OCI-LY3 (cell line): Measurements from ENCODE around the gene GULP1.

Source experiments
- H2AFZ ChIP-seq: fragments of 200-600, 300-600 bp; shearing (Covaris generic); 2 replicates; pipeline ENCODE4 v1.6.0; 2014; ENCODE audit warnings: antibody characterized with exemption, low read depth, low read length
- H3K27ac ChIP-seq: fragments of 200-600, 300-600 bp; sonication (generic); 2 replicates; pipeline ENCODE4 v1.5.1; 2014; ENCODE audit warnings: mild to moderate bottlenecking, low read length, moderate library complexity, mixed read lengths
- H3K27me3 ChIP-seq: fragments of 200-600, 300-600 bp; sonication (generic); 2 replicates; pipeline ENCODE4 v1.6.1; 2014; ENCODE audit warnings: low read depth, low read length, mixed read lengths
- H3K36me3 ChIP-seq: fragments of 200-600, 300-600 bp; sonication (generic); replicated peaks from 2 replicates; pipeline ENCODE3; 2014; ENCODE audit warnings: low read depth, low read length, mixed read lengths
- H3K4me1 ChIP-seq: fragments of 300-600, 200-600 bp; sonication (generic); 2 replicates; pipeline ENCODE4 v1.6.1; 2014; ENCODE audit warnings: low read length, mixed read lengths
- H3K4me2 ChIP-seq: fragments of 200-600, 300-600 bp; sonication (generic); 2 replicates; pipeline ENCODE4 v1.6.1; 2014; ENCODE audit warnings: low read length, mixed read lengths
- H3K4me3 ChIP-seq: fragments of 300-600, 200-600 bp; sonication (generic); 2 replicates; pipeline ENCODE4 v1.5.1; 2014; ENCODE audit warnings: antibody characterized with exemption, mild to moderate bottlenecking, low read length, moderate library complexity
- H3K79me2 ChIP-seq: fragments of 300-600, 200-600 bp; shearing (Covaris generic); 2 replicates; pipeline ENCODE4 v1.6.1; 2014; ENCODE audit warnings: mild to moderate bottlenecking, low read length, mixed read lengths
- H3K9ac ChIP-seq: fragments of 300-600, 200-600 bp; shearing (Covaris generic); 2 replicates; pipeline ENCODE4 v1.6.0; 2014; ENCODE audit warnings: mild to moderate bottlenecking, low read length, moderate library complexity
- H3K9me3 ChIP-seq: fragments of 200-600, 300-600 bp; shearing (Covaris generic); 2 replicates; pipeline ENCODE4 v1.6.1; 2014; ENCODE audit warnings: low read length, mixed read lengths; ENCODE audit not compliant: insufficient read depth
- H4K20me1 ChIP-seq: fragments of 200-600, 300-600 bp; sonication (generic); 2 replicates; pipeline ENCODE4 v1.6.1; 2016; ENCODE audit warnings: low read length, mixed read lengths; ENCODE audit not compliant: insufficient read depth
- CTCF ChIP-seq: fragments of 200-600, 300-600 bp; sonication (generic); IDR thresholded peaks from 2 replicates; pipeline ENCODE4 v1.5.1; 2014; ENCODE audit warnings: antibody characterized with exemption, low read length, low read depth
- EZH2phosphoT487 ChIP-seq: fragments of 200-600 bp; shearing (Covaris generic); IDR thresholded peaks from 2 replicates; pipeline ENCODE4 v1.6.1; 2018; ENCODE audit warnings: antibody characterized with exemption, mixed run types, low read depth

GULP1 gene

GRCh38 chr2:188576651-188577050 is 285.0 kb downstream of the GULP1 start:
- H2AFZ ChIP-seq: no peak overlapping the region
- H3K27ac ChIP-seq: no peak overlapping the region
- H4K20me1 ChIP-seq: no peaks in the 10 kb centered on the region
- no peaks in the 10 kb centered on the region for H3K9me3 ChIP-seq
- no peak overlapping the region for H3K9ac ChIP-seq
- no peaks in the 10 kb centered on the region for H3K79me2 ChIP-seq
- no peaks in the 10 kb centered on the region for H3K36me3 ChIP-seq
- H3K4me2 ChIP-seq: no peak overlapping the region
- TF ChIP-seq EZH2phosphoT487 (no peak), CTCF (no peak)
- no peaks in the 10 kb centered on the region for H3K27me3 ChIP-seq
- no peak overlapping the region for H3K4me3 ChIP-seq
- H3K4me1 ChIP-seq: no peaks in the 10 kb centered on the region

- no peaks in the 10 kb centered on the region for H3K36me3 ChIP-seq
- H3K9me3 ChIP-seq: no peaks in the 10 kb centered on the region
- no peak overlapping the region for H3K9ac ChIP-seq
- no peaks in the 10 kb centered on the region for H4K20me1 ChIP-seq
- H3K4me2 ChIP-seq: no peak overlapping the region
- no peak overlapping the region for H2AFZ ChIP-seq
- no peak for TF ChIP-seq EZH2phosphoT487
- TF ChIP-seq CTCF: no peak
- H3K27me3 ChIP-seq: no peaks in the 10 kb centered on the region
- H3K27ac ChIP-seq: no peak overlapping the region
- no peaks in the 10 kb centered on the region for H3K4me1 ChIP-seq
- no peaks in the 10 kb centered on the region for H3K79me2 ChIP-seq
- no peak overlapping the region for H3K4me3 ChIP-seq
Observed at GRCh38 chr2:188577231-188577630, 285.6 kb downstream of the GULP1 start.

DNA sequence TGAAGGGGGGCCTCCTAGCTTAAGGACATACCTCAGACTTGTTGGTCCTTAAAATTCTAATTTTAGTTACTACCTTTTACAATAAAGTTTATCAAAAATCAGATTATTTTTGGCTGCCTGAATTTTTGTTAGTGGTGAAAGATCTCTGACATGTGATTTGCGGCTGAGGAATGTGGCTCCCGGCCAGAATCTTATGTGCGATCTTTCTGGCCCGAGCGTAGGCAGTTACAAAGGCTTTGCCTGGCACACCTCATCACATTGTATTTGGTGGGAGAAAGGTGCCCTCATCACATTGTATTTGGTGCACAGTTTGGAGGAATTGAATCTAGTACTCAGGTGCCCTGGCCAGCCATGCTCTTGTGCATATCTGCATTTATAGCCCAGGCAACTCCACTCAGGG is 289.1 kb downstream of the GULP1 start:
- Histone ChIP-seq H3K4me3 (no peak overlapping the region), H4K20me1 (no peaks in the 10 kb centered on the region), H3K9me3 (no peaks in the 10 kb centered on the region), H3K9ac (no peak overlapping the region), H3K27ac (no peak overlapping the region), H3K36me3 (no peaks in the 10 kb centered on the region), H3K27me3 (no peaks in the 10 kb centered on the region), H3K79me2 (no peaks in the 10 kb centered on the region), H2AFZ (no peak overlapping the region), H3K4me1 (no peaks in the 10 kb centered on the region), H3K4me2 (no peak overlapping the region)
- TF ChIP-seq EZH2phosphoT487: no peak
- TF ChIP-seq CTCF: no peak

DNA sequence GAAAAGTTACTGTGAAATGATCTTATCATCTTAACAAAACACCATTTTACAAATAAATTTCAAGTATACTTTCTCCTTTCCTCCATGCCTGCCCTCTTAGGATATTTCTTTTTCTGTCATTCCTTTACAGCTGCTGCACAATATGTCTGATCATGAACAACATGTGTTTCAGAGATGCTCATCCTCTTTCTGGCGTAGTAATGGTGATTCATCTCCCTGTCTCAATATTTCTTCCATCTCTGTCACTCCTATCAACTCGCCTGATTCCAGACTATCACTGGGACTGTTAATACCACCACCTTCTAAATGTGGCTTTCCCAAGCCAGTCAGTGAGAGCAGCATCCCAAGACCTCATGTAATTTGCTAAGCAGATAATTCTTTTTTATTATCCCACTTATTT is 290.5 kb downstream of the GULP1 start:
- H3K27ac ChIP-seq: no peak overlapping the region
- H3K9ac ChIP-seq: no peak overlapping the region
- no peak overlapping the region for H3K4me2 ChIP-seq
- H2AFZ ChIP-seq: no peak overlapping the region
- H3K4me1 ChIP-seq: no peaks in the 10 kb centered on the region
- H3K9me3 ChIP-seq: no peaks in the 10 kb centered on the region
- H4K20me1 ChIP-seq: no peaks in the 10 kb centered on the region
- H3K79me2 ChIP-seq: no peaks in the 10 kb centered on the region
- no peaks in the 10 kb centered on the region for H3K36me3 ChIP-seq
- TF ChIP-seq CTCF (no peak), EZH2phosphoT487 (no peak)
- no peaks in the 10 kb centered on the region for H3K27me3 ChIP-seq
- no peak overlapping the region for H3K4me3 ChIP-seq
